ENCODE results near the gene KHDC1. TPM values are rescaled to one million over a fixed set of nuclear protein-coding genes. Genes with fewer than 3 reads are reported as not detected.

KHDC1 gene
- total RNA-seq, 1 experiment from 2014 or later: 9.1 TPM

DNA sequence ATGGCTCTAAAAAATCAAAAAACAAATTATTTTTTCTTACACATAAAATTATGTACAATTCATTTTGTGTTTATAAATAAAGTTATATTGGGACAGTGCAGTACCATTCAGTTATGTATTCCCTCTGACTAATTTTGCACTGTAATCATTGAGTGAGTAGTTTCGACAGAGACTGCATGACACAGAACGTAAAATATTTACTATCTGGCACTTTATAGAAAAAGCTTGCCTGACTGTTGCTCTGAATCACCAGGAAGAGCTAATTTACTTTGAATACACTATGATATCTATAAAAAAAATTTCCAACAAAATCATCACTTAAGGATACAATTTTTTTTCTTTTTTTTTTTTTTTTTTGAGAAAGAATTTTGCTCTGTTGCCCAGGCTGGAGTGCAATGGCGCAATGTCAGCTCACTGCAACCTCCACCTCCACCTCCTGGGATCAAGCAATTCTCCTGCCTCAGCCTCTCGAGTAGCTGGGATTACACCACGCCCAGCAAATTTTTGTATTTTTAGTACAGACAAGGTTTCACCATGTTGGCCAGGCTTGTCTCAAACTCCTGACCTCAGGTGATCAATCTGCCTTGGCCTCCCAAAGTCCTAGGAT, 26.7 kb downstream of the KHDC1 start:
- Histone ChIP-seq H3K27ac (ENCODE audit: low read depth, low read length) (no peak overlapping the region), H3K9ac (ENCODE audit: low read length) (no peak overlapping the region), H3K4me3 (replicated peaks in 1 of 2; ENCODE audit: low read depth in 1 of 2, low read length in 2 of 2) (no peak overlapping the region), H3K79me2 (ENCODE audit: insufficient read depth, low read length) (no peaks in the 10 kb centered on the region), H3K4me2 (ENCODE audit: low read length) (no peak overlapping the region), H3K36me3 (ENCODE audit: control insufficient read depth in 1 of 2, insufficient read depth in 2 of 2, low read length in 2 of 2) (no peaks in the 10 kb centered on the region), H3K4me1 (ENCODE audit: control insufficient read depth in 1 of 2, insufficient read depth in 2 of 2, low read length in 2 of 2) (no peaks in the 10 kb centered on the region), H2AFZ (ENCODE audit: low read depth, low read length, poor library complexity, severe bottlenecking) (no peak overlapping the region), H3K9me3 (ENCODE audit: control insufficient read depth in 1 of 2, insufficient read depth in 1 of 2, low read depth in 1 of 2, low read length in 2 of 2) (no peaks in the 10 kb centered on the region), H3K27me3 (ENCODE audit: insufficient read depth, low read length) (no peaks in the 10 kb centered on the region), H3K9me2 (ENCODE audit: insufficient read depth) (no peaks in the 10 kb centered on the region), H4K20me1 (ENCODE audit: insufficient read depth) (no peaks in the 10 kb centered on the region)
- ChIA-PET RAD21 (ENCODE audit: low non-redundant PET in 1 of 2, low total read pairs in 2 of 2, uncharacterized antibody in 2 of 2, unreplicated experiment in 2 of 2) (no interaction called here), CTCF (interaction anchor here (1.2 kb wide), 1 partner anchor 49 kb away, joined by 3 read pairs; no protein-coding TSS in a partner anchor), POLR2A (no interaction called here)
- TF ChIP-seq TCF7L2 (IDR thresholded peaks at IDR 0.05; ENCODE audit: borderline replicate concordance, extremely low read depth, insufficient read depth, insufficient read length) (no peak), REST (IDR thresholded peaks at IDR 0.05; ENCODE audit: low read depth) (no peak), FOSL1 (IDR thresholded peaks at IDR 0.05; ENCODE audit: low read depth) (no peak), MAX (IDR thresholded peaks at IDR 0.05) (no peak), SP1 (IDR thresholded peaks at IDR 0.05; ENCODE audit: low read depth) (no peak), POLR2AphosphoS5 (IDR thresholded peaks at IDR 0.05; ENCODE audit: low read depth, low read length) (no peak), ELF1 (IDR thresholded peaks at IDR 0.05; ENCODE audit: borderline replicate concordance, low read depth) (no peak), SIN3A (IDR thresholded peaks at IDR 0.05; ENCODE audit: low read depth) (no peak), POLR2A (IDR thresholded peaks at IDR 0.05; ENCODE audit: borderline replicate concordance, extremely low read depth, insufficient read depth, insufficient read length) (no peak), SRF (IDR thresholded peaks at IDR 0.05; ENCODE audit: low read depth) (no peak), CEBPB (IDR thresholded peaks at IDR 0.05; ENCODE audit: low read depth) (no peak), ZBTB33 (IDR thresholded peaks at IDR 0.05; ENCODE audit: extremely low read depth, insufficient replicate concordance, low read length) (no peak), EZH2phosphoT487 (IDR thresholded peaks at IDR 0.05; ENCODE audit: borderline replicate concordance) (no peak), CBX3 (IDR thresholded peaks at IDR 0.05; ENCODE audit: low read depth) (no peak), EZH2 (IDR thresholded peaks at IDR 0.05) (no peak), ZNF274 (IDR thresholded peaks at IDR 0.05; ENCODE audit: low read depth, low read length) (no peak)
- TF ChIP-seq, protein P1, sequence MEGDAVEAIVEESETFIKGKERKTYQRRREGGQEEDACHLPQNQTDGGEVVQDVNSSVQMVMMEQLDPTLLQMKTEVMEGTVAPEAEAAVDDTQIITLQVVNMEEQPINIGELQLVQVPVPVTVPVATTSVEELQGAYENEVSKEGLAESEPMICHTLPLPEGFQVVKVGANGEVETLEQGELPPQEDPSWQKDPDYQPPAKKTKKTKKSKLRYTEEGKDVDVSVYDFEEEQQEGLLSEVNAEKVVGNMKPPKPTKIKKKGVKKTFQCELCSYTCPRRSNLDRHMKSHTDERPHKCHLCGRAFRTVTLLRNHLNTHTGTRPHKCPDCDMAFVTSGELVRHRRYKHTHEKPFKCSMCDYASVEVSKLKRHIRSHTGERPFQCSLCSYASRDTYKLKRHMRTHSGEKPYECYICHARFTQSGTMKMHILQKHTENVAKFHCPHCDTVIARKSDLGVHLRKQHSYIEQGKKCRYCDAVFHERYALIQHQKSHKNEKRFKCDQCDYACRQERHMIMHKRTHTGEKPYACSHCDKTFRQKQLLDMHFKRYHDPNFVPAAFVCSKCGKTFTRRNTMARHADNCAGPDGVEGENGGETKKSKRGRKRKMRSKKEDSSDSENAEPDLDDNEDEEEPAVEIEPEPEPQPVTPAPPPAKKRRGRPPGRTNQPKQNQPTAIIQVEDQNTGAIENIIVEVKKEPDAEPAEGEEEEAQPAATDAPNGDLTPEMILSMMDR (IDR thresholded peaks at IDR 0.05 in 2 of 3, conservative IDR thresholded peaks at IDR 0.05 in 1 of 3; ENCODE audit: borderline replicate concordance in 1 of 3, insufficient read depth in 1 of 3, low read depth in 2 of 3, low read length in 2 of 3): no peak
- DNase-seq (ENCODE audit: low read depth, low spot score) (no peak), ATAC-seq (no peak)
- no TSS peak for BruUV-seq (replicated peaks)
- intact Hi-C loops (cut with micrococcal nuclease): no loop called here
